ENCODE results near the gene ARSG. TPM values are rescaled to one million over a fixed set of nuclear protein-coding genes. Genes with fewer than 3 reads are reported as not detected.

Gene ARSG
- total RNA-seq, 1 donor from 2014 or later = 4.9 TPM

DNA sequence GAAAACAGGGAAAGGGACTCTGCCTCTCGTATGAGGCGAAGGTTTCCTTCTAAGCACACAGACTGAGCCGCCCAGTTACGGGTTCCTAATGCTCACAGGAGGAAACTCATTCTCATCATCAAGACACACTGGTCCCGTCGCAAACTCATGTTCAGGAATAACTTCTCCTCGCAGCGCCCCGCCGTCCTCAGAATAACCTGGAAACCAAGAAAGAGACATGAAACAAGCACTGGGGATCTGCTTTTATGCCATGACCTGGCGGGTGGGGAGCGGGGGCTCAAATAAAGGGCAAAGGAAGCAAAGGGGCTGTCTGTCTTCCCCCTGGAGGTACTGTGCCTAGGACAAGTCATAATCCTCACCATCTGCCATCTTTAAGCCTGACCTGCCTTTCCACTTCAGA, 134.7 kb downstream of the ARSG start:
- no peak for DNase-seq (ENCODE audit: low read depth)

DNA sequence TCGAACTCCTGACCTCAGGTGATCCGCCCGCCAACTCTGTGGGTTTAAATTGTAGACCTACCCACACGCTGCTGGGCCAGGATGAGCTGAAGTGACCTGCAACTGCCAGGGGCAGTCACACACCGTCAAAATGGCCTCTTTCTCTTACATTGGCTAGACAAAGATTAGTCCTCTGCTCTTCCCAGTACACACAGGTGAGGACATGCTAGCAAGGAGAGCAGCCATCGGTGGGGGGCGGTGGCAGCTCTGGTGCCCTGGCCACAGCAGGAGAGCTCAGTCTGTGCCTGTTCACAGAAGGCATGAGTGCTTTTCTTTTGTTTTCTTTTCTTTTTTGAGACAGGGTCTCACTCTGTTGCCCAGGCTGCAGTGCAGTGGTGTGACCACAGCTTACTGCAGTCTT, 136.3 kb downstream of the ARSG start:
- no peak for DNase-seq (ENCODE audit: low read depth)

DNA sequence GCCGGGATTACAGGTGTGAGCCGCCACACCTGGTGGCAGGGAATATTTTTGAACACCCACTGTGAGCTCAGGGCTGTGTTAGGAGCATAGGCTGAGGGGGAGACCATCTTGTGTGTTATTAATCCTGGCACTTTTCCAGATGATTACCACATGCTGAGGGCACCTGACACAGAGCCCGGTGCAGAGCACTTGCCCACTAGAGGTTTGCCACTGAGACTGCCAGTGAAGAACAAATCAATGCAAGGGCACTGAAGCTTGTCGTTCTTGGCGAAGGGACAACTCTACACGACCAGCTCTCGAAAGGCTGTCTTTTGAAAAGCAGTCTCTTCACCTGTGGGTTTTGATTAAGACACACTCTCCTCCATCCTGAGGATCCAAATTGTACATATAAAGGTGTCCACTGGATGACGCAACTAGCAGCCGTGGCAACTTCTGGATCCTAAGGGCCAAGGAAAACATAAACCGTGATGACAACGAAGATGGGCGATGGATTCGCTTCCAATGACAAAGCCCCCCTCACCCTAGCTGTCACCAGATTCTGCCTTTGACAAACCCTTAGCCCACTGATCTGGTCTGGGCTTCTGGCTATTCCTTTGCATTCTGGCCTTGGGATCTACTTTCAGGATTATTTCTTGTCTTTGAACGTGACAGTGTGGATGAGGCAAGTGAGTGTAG, 137.3 kb downstream of the ARSG start:
- DNase-seq (ENCODE audit: low read depth) = no peak

DNA sequence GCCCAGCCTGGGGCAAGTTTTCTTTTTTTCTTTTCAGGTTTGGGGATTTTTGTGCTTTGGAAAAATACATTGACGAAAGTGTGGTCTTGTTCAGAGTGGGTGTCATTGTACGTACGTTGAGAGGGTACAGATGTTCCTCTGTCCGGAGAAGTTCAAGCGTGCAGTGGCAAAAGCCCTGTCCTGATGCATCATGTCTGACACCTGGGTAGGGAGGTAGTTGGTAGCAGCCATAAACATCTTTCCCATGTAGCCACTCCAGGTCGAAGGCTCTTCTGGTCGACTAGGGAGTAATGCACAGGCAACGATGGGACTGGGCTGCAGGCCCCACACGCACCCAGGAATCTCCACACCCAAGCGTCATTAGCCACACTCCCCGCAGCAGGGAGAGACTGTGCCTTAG, 138.6 kb downstream of the ARSG start:
- DNase-seq (ENCODE audit: low read depth) = no peak

DNA sequence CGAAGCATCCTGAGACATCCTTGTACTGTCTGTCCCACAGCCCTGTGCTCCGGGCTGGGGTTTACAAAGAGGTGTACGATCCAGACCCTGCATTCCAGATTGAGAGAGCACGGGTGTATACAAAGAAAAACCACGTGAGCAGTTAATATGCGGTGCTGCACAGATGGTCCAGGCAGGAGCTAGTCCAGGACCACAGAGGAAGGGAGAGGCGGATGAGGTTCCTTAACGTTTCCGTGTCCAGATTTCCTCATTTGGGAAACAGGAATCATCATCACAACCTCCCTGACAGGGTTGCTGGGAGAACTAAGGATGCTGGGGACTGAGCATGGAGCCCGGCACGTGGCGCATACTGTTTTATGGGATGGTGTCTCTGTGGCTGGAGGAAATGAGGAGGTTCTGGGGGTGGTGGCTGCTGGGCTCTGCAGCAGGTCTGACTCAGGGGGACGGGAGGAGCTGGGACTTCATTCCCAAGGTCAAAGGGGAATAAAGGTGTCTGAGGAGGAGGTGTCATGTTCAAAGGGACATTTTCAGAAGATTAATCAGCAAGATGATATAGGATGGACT, 139.8 kb downstream of the ARSG start:
- DNase-seq (ENCODE audit: low read depth) = no peak

DNA sequence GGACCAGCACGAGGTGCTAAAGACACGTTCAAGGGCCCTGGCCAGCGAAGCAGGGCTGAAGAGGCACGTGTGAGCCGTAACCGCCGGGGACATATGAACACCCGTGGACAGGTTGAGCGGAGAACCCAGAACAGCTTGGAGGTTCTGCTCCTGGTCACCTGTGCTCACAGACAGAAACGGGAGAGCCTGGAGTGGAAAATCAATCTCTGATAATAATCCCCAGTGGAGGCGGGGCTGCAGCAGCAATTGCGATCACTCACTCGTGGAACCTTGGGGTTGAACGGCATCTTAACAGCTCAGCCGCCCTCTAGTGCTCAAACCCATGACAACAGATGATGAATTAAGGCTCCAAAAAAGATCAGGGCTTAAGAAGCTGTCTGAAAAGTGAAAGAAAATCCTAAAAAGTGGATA, 140.4 kb downstream of the ARSG start:
- DNase-seq (ENCODE audit: low read depth) = no peak

DNA sequence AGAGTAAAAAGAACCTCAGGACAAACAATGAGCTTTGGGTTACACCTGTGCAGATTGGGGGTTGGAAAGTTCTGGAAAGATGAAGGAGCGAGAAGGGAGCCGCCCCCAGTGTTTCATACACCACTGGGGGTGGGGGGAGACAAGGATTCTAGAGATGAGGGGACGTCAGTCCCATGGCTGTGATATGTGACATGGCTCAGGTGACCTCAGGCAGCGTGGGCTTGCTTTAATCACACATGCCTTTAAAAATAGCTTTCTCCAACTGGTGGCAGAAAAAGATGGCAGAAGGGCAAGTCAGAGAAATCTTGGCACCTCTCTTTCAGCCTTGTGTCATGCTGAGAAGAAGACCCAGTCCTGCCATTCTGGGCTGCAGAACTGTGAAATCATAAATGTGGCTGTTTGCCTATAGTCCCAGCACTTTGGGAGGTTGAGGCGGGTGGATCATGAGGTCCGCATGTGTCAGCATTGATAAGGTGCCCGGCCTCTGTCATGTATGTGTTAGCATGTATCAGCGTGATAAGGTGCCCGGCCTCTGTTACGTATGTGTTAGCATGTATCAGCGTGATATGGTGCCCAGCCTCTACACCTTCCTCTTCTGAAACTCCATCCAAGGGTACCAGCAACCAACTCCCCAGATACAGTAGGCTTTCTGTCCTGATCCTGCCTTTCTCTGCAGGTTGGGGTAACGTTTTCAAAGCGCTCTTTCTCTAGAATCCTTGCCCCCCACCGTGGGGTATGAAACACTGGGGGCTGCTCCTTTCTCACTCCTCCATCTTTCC, 141.0 kb downstream of the ARSG start:
- DNase-seq (ENCODE audit: low read depth) = no peak

DNA sequence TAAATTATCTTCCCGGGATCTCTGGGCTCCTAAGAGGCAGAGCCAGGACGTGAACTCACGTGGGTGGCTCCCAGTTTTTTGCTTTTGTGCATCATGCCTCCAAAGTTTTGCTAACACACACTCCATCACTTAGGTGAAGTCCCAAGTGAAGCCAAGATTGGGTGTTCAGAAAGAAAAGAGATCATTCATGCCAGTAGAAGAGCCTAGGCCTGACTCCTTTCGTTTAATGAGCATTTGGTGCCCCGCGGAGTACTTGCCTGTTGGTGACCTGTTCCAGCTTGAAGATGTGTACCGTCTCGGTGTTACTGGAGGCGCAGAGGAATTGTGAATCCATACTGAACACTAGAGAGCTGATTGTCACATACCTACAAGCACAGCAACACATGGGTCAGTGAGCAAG, 141.9 kb downstream of the ARSG start:
- no peak for DNase-seq (ENCODE audit: low read depth)

DNA sequence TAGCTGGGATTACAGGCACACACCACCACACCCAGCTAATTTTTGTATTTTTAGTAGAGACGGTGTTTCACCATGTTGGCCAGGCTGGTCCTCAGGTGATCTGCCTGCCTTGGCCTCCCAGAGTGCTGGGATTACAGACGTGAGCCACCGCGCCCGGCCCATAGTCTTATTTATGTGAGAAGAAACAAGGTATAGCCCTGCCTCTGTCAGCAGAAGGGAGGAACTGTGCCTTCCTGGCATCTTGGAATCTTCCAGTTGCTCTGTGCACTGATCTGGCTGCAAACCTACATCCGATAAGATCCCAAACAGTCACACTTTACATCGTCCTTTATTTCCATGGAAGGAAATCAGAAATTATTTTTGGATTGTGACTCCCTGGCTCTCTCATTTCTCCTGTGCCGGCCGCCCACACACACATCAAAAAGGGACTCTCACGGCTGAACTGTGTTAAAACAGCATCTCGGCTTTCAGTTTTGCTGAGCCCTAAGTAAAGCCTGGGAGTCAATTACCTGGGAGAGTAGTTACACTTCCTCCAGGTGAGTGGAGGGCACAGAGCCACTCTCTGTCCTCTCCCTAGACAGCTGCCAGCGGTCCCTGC, 142.7 kb downstream of the ARSG start:
- DNase-seq (ENCODE audit: low read depth) = peak; percentile 70

DNA sequence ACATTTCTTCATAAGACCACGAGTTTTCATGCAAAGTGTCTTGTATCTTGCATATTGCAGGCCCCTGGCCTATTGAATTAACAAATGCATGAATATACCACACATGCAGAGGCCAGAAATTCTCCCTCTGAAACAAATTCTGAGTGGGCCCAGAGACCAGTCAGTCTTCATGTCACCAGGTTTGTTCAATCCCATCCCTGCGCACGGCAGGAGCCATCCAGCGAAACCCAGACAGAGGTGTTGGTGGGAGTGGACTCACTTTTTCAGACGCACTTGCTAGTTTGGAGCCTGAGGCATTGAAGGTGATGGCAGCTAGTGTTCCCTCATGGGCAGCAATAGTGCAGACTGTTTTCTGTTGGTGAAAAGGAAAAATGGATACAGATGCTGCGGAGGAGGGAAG, 144.1 kb downstream of the ARSG start:
- DNase-seq (ENCODE audit: low read depth) = no peak

DNA sequence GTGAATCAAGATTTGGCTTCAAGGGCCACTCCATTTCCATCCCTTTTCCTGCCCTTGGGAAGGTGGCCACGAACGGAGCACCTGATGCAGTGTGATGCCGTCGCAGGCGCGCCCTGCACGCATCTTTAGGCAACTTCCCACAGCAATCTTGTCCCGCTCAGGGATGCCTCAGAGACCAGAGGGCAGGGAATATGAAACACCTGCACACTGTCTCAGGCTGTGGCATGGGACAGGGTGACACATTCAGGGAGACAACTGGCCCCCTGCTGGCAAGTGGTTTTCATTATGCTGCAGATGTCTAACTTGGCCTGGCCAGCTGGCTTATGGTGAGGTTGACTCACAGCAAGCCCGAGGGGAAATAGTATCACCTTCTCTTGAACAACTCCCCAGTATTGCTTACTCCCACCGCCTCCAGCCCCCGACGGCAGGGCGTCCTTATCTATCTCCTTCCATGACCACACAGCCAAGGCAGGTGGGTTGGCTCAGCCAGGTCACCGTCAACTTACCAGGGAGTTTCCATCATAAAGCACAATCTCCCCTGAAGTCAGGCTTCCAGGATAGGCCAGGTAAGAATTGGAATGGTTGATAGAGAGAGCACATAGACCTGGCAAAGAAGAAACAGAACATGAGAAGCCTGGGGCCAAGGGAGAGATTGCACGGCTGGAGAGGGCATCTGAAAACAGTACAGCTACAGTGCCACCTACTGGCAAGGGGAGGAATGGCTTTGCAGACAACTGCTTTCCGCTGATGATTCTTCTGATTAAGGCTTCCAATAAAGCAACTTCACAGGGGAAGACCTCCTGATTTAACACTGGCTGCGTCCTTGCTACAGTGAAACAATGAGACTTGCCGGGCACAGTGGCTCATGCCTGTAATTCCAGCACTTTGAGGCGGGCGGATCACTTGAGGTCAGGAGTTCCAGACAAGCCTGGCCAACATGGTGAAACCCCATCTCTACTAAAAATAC, 144.9 kb downstream of the ARSG start:
- peak; percentile 94 for DNase-seq (ENCODE audit: low read depth)

DNA sequence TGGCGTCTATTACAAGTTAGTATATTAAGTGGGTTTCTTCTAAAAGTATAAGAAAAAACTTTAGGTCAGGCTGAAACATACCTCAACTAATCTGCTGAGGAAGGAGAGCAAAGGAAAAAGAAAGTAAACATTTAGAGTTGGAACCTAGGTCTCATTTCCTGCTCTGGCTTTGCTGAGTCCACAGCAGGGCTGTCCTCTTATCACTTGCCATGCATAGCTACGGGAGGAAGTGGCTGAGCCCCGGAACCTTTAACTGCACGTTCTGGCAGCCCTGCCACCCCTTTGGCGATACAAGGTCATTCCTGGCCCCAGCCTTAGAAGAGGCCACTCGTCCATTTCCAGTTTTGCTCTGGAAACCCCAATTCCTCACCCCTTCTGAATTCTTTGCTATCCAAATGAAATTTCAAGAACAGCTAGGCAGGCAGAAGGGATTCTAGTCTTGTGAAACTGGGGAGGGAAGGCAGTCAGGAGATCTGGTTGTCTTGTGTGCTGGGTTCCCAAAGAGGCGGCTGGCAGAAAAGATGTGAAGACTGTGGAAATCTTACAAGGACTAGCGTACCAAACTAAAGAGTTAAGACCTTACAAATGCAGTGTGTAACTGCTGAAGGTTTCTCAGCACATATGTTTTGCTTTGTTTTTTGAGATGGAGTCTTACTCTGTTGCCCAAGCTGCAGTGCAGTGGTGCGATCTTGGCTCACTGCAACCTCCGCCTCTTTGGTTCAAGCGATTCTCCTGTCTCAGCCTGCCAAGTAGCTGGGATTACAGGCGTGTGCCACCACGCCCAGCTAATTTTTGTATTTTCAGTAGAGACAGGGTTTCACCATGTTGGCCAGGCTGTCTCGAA, 146.9 kb downstream of the ARSG start:
- no peak for DNase-seq (ENCODE audit: low read depth)

DNA sequence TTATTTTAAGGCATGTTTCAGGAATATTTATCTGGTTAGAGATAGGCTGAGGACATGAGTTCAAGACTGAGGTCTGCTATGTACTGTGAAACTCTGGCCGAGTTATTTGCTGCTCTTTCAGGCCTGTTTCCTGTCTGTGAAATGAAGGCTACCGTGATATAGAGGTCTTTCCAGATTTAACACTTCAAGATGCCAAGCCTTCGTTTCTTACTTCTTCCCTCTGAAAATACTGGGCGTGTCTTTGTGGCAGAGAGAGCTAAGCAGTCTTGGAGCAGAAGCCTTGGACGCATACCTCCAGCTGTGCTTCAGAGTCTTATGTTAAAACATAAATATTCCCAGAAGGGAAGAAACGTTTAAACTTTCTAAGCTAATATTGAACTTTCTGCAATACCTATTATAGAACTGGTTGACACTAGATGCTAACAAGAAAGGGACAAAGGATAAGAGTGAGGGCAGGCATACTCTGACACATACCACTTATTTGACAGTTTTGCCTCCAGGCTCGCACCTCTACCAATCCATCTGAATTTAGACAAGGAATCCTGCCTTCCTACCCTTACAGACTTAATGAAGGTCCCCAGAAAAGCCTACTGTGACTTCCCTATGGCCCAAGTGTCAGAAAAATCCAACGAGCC, 148.5 kb downstream of the ARSG start:
- no peak for DNase-seq (ENCODE audit: low read depth)

DNA sequence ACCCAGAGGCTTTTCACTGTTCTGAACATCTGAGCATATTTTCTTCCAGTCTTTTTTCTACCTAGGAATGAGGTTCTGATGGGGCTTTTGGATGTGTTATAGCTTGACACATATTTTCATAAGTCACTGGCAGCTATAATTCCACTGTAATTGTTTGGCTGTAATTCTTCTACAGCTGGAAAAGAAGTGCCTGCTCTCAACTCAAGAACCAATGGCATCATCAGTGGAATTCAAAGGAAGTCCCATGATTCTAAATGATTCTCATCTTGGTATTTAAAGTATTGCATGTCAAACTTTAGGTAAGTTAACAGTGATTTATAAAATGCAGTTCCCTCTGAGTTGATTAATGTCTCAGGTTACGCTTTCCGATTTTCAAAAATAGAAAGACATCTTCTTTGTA, 149.2 kb downstream of the ARSG start:
- no peak for DNase-seq (ENCODE audit: low read depth)

DNA sequence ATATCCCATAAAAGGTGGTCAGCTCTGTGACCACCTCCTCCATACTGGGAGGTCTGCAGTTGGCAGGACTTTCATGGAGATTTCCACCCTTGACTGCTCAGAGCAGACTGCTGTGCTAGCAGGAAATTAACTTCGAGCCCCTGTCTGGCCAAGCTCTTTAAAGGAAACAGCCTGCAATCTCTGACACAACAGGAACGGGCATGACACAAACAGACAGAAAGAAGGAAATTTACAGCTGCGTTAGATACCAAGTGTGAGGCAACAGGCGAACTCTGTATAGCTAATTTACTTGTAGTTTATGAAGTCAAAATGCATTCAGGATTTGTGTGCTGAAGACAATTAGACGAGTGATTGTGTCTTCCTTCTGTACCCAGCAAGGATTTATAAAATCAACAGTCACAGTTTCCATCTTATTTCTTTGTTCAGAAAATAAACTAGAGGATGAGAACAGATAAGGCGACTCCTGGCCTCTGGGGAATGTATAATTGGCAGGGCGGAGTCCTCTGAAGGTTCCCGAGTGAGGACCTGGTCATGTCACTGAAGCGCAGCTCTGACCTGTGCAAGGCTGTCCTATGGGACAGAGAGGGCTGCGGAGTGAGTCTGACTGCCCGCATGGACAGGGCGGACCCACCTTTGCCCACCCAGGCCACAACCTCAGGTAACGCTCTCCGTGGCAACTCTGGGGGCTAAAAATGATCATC, 149.9 kb downstream of the ARSG start:
- no peak for DNase-seq (ENCODE audit: low read depth)

DNA sequence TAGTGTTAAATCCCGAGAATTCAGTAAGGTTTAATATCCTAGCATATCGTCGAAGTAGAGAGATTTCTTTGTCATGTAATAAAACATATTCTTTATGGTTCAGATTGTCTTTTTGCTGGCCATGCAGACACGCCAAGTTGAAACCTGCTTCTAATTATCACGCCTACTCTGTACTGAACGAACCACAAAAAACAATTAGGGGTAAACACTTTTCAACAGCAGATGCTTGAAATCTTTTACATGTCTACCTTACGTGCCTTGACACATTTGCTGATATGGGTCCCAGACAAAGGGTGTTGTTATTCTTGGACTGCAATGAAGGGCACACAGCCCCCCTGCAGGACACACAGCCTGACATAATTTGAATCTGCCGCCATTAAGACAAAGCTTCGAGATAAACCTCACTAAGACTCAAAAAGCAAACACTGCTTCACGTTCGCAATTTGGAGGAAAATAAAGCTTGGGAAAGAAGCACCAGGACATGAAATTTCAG, 152.7 kb downstream of the ARSG start:
- DNase-seq (ENCODE audit: low read depth) = no peak

DNA sequence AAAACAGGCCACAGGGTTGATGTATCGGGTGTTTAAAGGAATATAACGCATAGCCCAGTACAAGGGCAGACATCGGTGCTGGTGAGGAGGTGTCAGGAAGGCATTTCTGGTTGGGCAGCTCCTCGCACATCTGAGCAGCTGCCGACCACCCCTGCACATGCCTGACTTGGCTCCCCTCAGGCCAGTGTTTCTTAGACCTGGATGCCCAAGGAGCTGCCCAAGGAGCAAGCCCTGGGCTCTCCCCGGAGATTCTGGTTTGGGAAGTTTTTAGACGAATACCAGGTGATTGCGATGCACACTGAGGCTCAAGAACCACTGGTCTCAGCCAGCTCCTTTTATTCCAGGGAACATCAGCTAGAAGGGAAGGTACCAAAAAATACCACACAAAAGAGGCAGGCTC, 154.4 kb downstream of the ARSG start:
- no peak for DNase-seq (ENCODE audit: low read depth)

DNA sequence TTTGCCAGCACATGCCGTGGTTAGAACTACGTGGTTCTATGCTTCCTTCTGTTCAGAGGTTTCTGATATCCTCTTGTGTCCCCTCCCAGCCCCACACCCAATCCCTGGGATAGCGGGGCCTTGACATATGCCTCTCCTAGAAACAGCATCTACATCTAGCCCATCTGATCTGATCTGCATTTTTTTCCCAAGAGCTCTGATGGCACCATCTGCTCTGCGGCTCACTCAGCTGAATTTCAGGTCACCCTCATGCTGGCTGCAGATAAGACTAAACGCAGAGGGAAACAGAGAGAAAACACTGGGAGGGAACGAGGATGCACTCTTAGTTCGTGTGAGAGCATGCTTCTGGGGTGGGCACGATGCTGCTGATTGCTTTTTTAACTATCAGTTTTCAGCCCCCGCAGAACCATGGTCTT, 155.3 kb downstream of the ARSG start:
- no peak for DNase-seq (ENCODE audit: low read depth)
